ENCODE data around the gene CT45A5. TPM values are rescaled to one million over a fixed set of nuclear protein-coding genes. Genes with fewer than 3 reads are reported as not detected.
A peak's percentile ranks its signal among the peaks of the same experiment; 100 is the strongest.
"Not testable (repeated sequence)": the region's sequence is repeated elsewhere in the genome, so short reads cannot be mapped to it uniquely, and the experiment has no call there.

Gene CT45A5
- total RNA-seq (ENCODE audit: low replicate concordance) = not detected in 2 replicates
- long read RNA-seq = 0 reads

GRCh38 chrX:135785403-135785802 is at the start of gene CT45A5:
Gene CT45A5, minus strand, starts transcription at chrX:135785503. Its CDS starts 3,774 bp downstream, at chrX:135781729.
- DNase-seq (ENCODE audit: extremely low spot score, unreplicated experiment); H3K9me3 Mint-ChIP-seq; H3K4me1 Mint-ChIP-seq (ENCODE audit: unreplicated experiment); H3K27ac Mint-ChIP-seq; H3K27me3 Mint-ChIP-seq; H3K4me3 Mint-ChIP-seq; H3K36me3 Mint-ChIP-seq: not testable (repeated sequence)

GRCh38 chrX:135819912-135820311 is 34.6 kb upstream of the CT45A5 start, which contains the start of gene CT45A2:
Gene CT45A2, minus strand, starts transcription at chrX:135820012. Its CDS starts 3,747 bp downstream, at chrX:135816265.
- not testable (repeated sequence) for DNase-seq (ENCODE audit: extremely low spot score, unreplicated experiment); H3K27me3 Mint-ChIP-seq

DNA sequence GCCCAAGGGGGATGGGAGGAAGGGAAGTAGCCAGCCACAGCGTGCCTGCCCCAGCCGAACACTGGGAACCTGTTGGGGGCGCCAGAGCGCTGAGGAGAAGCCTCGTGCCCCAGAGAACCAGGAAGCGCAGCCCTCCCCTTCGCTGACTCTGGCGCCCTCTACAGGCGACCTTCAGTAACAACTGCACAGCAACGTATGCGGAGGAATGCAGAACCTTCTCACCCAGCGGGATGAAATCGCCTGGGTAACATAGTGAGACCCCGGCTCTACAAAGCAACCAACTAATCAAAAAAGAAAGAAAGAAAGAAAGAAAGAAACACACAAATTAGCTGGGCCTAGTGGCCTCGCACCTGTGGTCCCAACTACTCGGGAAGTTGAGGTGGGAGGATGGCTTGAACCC is 17.4 kb upstream of the CT45A5 start, which contains the start of gene CT45A6:
CT45A6 (minus strand) TSS at position 101 of the 400 bp plus-strand sequence. CDS start 3,794 bp downstream, outside the sequence.
- H3K4me3 Mint-ChIP-seq; H3K9me3 Mint-ChIP-seq; H3K27me3 Mint-ChIP-seq; DNase-seq (ENCODE audit: extremely low spot score, unreplicated experiment); H3K27ac Mint-ChIP-seq; H3K4me1 Mint-ChIP-seq (ENCODE audit: unreplicated experiment); H3K36me3 Mint-ChIP-seq: not testable (repeated sequence)

More at GRCh38 chrX:135819912-135820311, 34.6 kb upstream of the CT45A5 start, which contains the start of gene CT45A2:
- H3K4me1 Mint-ChIP-seq (ENCODE audit: unreplicated experiment); H3K27ac Mint-ChIP-seq; H3K4me3 Mint-ChIP-seq; H3K9me3 Mint-ChIP-seq; H3K36me3 Mint-ChIP-seq: not testable (repeated sequence)

- not testable (repeated sequence) for H3K4me3 Mint-ChIP-seq; H3K36me3 Mint-ChIP-seq; H3K4me1 Mint-ChIP-seq (ENCODE audit: unreplicated experiment); H3K27me3 Mint-ChIP-seq; H3K27ac Mint-ChIP-seq; H3K9me3 Mint-ChIP-seq; DNase-seq (ENCODE audit: extremely low spot score, unreplicated experiment)
These were observed 17.2 kb downstream of the CT45A5 start, which contains the start of gene CT45A3 for GRCh38 chrX:135768091-135768490. Gene CT45A3, minus strand, starts transcription at chrX:135768191. Its CDS starts 3,747 bp downstream, at chrX:135764444.

- not testable (repeated sequence) for H3K36me3 Mint-ChIP-seq; H3K27ac Mint-ChIP-seq; H3K4me1 Mint-ChIP-seq (ENCODE audit: unreplicated experiment); H3K4me3 Mint-ChIP-seq; H3K9me3 Mint-ChIP-seq; H3K27me3 Mint-ChIP-seq; DNase-seq (ENCODE audit: extremely low spot score, unreplicated experiment)
These were observed 40.6 kb downstream of the CT45A5 start for GRCh38 chrX:135744739-135745138.

GRCh38 chrX:135741192-135741715 is 44.0 kb downstream of the CT45A5 start:
- Mint-ChIP-seq H3K9me3 (peaks cover 4% of the 10 kb centered on the region), H3K4me1 (ENCODE audit: unreplicated experiment) (no peaks in the 10 kb centered on the region), H3K36me3 (no peaks in the 10 kb centered on the region), H3K27ac (no peak overlapping the region), H3K27me3 (no peaks in the 10 kb centered on the region), H3K4me3 (no peak overlapping the region)
- DNase-seq (ENCODE audit: extremely low spot score, unreplicated experiment) = no peak
- TF ChIP-seq, protein P1, sequence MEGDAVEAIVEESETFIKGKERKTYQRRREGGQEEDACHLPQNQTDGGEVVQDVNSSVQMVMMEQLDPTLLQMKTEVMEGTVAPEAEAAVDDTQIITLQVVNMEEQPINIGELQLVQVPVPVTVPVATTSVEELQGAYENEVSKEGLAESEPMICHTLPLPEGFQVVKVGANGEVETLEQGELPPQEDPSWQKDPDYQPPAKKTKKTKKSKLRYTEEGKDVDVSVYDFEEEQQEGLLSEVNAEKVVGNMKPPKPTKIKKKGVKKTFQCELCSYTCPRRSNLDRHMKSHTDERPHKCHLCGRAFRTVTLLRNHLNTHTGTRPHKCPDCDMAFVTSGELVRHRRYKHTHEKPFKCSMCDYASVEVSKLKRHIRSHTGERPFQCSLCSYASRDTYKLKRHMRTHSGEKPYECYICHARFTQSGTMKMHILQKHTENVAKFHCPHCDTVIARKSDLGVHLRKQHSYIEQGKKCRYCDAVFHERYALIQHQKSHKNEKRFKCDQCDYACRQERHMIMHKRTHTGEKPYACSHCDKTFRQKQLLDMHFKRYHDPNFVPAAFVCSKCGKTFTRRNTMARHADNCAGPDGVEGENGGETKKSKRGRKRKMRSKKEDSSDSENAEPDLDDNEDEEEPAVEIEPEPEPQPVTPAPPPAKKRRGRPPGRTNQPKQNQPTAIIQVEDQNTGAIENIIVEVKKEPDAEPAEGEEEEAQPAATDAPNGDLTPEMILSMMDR (conservative IDR thresholded peaks at IDR 0.05) = no peak

GRCh38 chrX:135740681-135741149 is 44.6 kb downstream of the CT45A5 start:
- Mint-ChIP-seq H3K4me3 (no peak overlapping the region), H3K4me1 (ENCODE audit: unreplicated experiment) (no peaks in the 10 kb centered on the region), H3K9me3 (peaks cover 4% of the 10 kb centered on the region), H3K36me3 (no peaks in the 10 kb centered on the region), H3K27ac (no peak overlapping the region), H3K27me3 (no peaks in the 10 kb centered on the region)
- no peak for DNase-seq (ENCODE audit: extremely low spot score, unreplicated experiment)
- TF ChIP-seq, protein P1 (conservative IDR thresholded peaks at IDR 0.05) = peak; percentile 42

DNA sequence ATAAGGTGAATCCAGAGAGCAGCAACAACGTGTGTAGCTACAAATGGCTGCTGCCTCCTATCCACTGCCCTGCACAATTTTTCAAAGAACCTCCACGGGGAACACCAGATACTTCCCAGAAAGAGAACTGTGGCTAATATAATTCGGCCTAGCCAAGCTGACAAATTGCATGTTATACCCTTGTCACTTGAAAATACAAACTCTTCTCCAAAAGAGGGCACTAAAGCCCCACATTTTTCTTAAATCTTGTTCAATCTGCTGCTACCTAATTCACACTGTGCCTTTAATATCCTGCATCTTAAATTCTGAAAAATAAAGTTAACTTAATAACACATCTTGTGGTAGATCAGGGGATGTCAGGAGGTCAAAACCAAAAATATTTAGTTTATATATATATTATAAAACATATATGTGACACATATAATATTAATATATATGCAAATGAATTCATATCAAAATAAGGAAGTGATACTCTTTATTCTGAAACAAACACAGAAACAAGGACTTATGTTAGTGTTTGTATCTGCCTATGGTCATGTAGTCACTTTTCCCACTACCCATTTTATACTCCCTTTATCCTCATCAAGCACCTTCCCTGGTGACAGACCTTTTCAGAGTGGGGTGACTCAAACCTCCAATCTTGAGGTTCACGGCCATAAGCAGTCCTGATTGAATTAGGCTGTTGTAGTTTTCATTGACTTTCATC is 47.8 kb downstream of the CT45A5 start:
- no peaks in the 10 kb centered on the region for H3K27me3 Mint-ChIP-seq
- no peak overlapping the region for H3K4me3 Mint-ChIP-seq
- H3K9me3 Mint-ChIP-seq = peaks cover 4% of the 10 kb centered on the region
- no peaks in the 10 kb centered on the region for H3K4me1 Mint-ChIP-seq (ENCODE audit: unreplicated experiment)
- no peaks in the 10 kb centered on the region for H3K36me3 Mint-ChIP-seq
- H3K27ac Mint-ChIP-seq = no peak overlapping the region
- DNase-seq (ENCODE audit: extremely low spot score, unreplicated experiment) = no peak
- TF ChIP-seq, protein P1 (conservative IDR thresholded peaks at IDR 0.05) = no peak

DNA sequence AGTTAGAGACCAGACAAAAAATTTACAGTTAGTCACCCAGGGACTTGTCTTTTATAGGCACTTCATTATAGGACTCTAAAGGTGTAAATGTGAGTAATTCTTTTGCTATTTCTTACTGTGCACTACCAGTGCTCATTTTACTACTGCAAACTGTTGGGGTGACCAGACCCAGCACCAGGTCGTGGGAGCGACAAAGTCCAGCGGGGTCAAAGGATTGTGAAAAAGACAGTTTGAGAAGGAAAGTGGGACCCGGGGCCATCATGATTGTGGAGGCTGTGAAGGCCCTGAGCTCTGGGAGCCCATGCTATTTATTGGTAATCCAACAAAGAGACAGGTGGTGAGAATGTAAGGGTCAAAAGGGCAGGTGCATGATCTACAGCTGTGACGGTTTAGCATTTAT is 50.6 kb downstream of the CT45A5 start:
- not testable (repeated sequence) for H3K9me3 Mint-ChIP-seq; DNase-seq (ENCODE audit: extremely low spot score, unreplicated experiment); H3K4me3 Mint-ChIP-seq; H3K4me1 Mint-ChIP-seq (ENCODE audit: unreplicated experiment); H3K36me3 Mint-ChIP-seq; H3K27me3 Mint-ChIP-seq
- peak overlapping the region; percentile 46 for H3K27ac Mint-ChIP-seq

Measured in type B pancreatic cell (in vitro differentiated cells).